GM12878 (cell line): ENCODE measurements around the gene ZMIZ2. TPM values are rescaled to one million over a fixed set of nuclear protein-coding genes. Genes with fewer than 3 reads are reported as not detected.

Source experiments
- ATAC-seq: fragments of 200-7000 bp; cut with Tn5 transposase; 3 replicates; pipeline ENCODE4 v1.9.1; 2020; ENCODE audit warnings: mild to moderate bottlenecking, moderate library complexity
- BruUV-seq: library from RNA; stranded (reverse); fragments of 400-500 nt; replicated peaks from 2 replicates; lab custom pipeline; 2021; lab: Mats Ljungman, UMichigan
- CTCF ChIA-PET: fragments of 300-600 bp; sonication (Branson Sonifier 250); formaldehyde crosslinking; extraction: SDS; loops from one replicate; lab custom pipeline; 2021; ENCODE audit warnings: inconsistent platforms; lab: Yijun Ruan, JAX
- POLR2A ChIA-PET: fragments of 350-600 bp; formaldehyde crosslinking; extraction: SDS; loops from one replicate; lab custom pipeline; 2021; ENCODE audit warnings: inconsistent platforms; lab: Charles Lee
- RAD21 ChIA-PET: fragments of 300-600 bp; sonication (Branson Sonifier 250); formaldehyde crosslinking; loops from one replicate; lab custom pipeline; 2023; ENCODE audit warnings: antibody characterized with exemption; ENCODE audit not compliant: unreplicated experiment; lab: Charles Lee
- SMC1A ChIA-PET: fragments of 300-600 bp; sonication (Branson Sonifier 250); formaldehyde crosslinking; loops from one replicate; lab custom pipeline; 2023; ENCODE audit not compliant: unreplicated experiment, uncharacterized antibody; lab: Charles Lee
- DNase-seq: peaks from one replicate; pipeline ENCODE4 v3.0.0-alpha.2; 2011; ENCODE audit warnings: low read depth, low spot score
- FAIRE-seq: peaks from 3 replicates; lab custom pipeline; 2011; peaks lifted over from hg19 to GRCh38; lab: Jason Lieb, UNC
- H2AFZ ChIP-seq: 2 replicates; pipeline ENCODE4 v1.6.0; 2011; ENCODE audit warnings: low read depth, low read length, control low read depth; ENCODE audit not compliant: control insufficient read depth
- H3K27ac ChIP-seq: 2 replicates; pipeline ENCODE4 v1.5.1; 2011; ENCODE audit warnings: control low read depth; ENCODE audit not compliant: control insufficient read depth, insufficient read depth
- H3K27me3 ChIP-seq, 2 experiments: replicated peaks in 1 of 2; 2 replicates each; pipeline versions ENCODE4 v1.6.0 to v1.6.1; 2011; ENCODE audit warnings: low read length in 1 of 2; ENCODE audit not compliant: control insufficient read depth in 2 of 2, insufficient read depth in 2 of 2
- H3K36me3 ChIP-seq, 2 experiments: 2 replicates each; pipeline ENCODE4 v1.5.1; 2011; ENCODE audit warnings: low read length in 1 of 2; ENCODE audit not compliant: control insufficient read depth in 2 of 2, insufficient read depth in 2 of 2
- H3K4me1 ChIP-seq: 2 replicates; pipeline ENCODE4 v1.6.1; 2011; ENCODE audit warnings: mild to moderate bottlenecking, low read length, moderate library complexity, mixed read lengths; ENCODE audit not compliant: control insufficient read depth, insufficient read depth
- H3K4me2 ChIP-seq: 2 replicates; pipeline ENCODE4 v1.6.0; 2011; ENCODE audit warnings: control low read depth; ENCODE audit not compliant: control insufficient read depth, insufficient read depth
- H3K4me3 ChIP-seq: fragments of 200-600 bp; sonication (generic); 2 replicates; pipeline ENCODE4 v1.5.1; 2016
- H3K79me2 ChIP-seq: 2 replicates; pipeline ENCODE4 v1.6.0; 2011; ENCODE audit warnings: low read length; ENCODE audit not compliant: control insufficient read depth, insufficient read depth
- H3K9ac ChIP-seq: 2 replicates; pipeline ENCODE4 v1.8.0; 2011; ENCODE audit warnings: low read length, control low read depth, mixed read lengths; ENCODE audit not compliant: control insufficient read depth, insufficient read depth
- H3K9me3 ChIP-seq: replicated peaks from 3 replicates; pipeline ENCODE4 v1.5.1; 2011; ENCODE audit warnings: mild to moderate bottlenecking, low read length; ENCODE audit not compliant: control insufficient read depth, insufficient read depth
- H4K20me1 ChIP-seq: 2 replicates; pipeline ENCODE4 v1.6.0; 2011; ENCODE audit not compliant: control insufficient read depth, insufficient read depth
- CHD1 ChIP-seq: IDR thresholded peaks from 2 replicates; pipeline ENCODE4 v1.6.1; 2012; ENCODE audit warnings: low read depth, low read length, improper control_type of control experiment
- HDAC6 ChIP-seq: fragments of 200-600 bp; sonication (generic); IDR thresholded peaks from one replicate; pipeline ENCODE4 v1.8.0; 2017; ENCODE audit warnings: antibody characterized with exemption; ENCODE audit not compliant: unreplicated experiment
- NRF1 ChIP-seq: conservative IDR thresholded peaks from 2 replicates; pipeline ENCODE4 v1.6.1; 2011; ENCODE audit warnings: mild to moderate bottlenecking, low read depth, low read length, improper control_type of control experiment
- PAX5 ChIP-seq: IDR thresholded peaks from 2 replicates; pipeline ENCODE4 v1.6.1; 2011; ENCODE audit warnings: low read depth, low read length, borderline replicate concordance
- SREBF1 ChIP-seq: IDR thresholded peaks from 2 replicates; pipeline ENCODE4 v1.6.1; 2012; ENCODE audit warnings: mild to moderate bottlenecking, low read length
- ZNF207 ChIP-seq: fragments of 450-650 bp; IDR thresholded peaks from 2 replicates; pipeline ENCODE4 v1.6.1; 2014; ENCODE audit warnings: antibody characterized with exemption, mild to moderate bottlenecking, borderline replicate concordance
- WGBS: methylation state at CpG from one replicate; pipeline ENCODE4 v1.1.6; 2016; ENCODE audit warnings: low lambda C conversion rate; ENCODE audit not compliant: insufficient replicate concordance, insufficient coverage; ENCODE audit errors: missing lambda C conversion rate; 5-methylcytosine and 5-hydroxymethylcytosine counted together
- in situ Hi-C: fragments of 300-500 bp; cut with MboI; formaldehyde crosslinking; loops from 9 replicates; pipeline ENCODE4 v1.14.3; 2018; ENCODE audit warnings: mixed read lengths
- intact Hi-C: fragments of 100-400 bp; cut with micrococcal nuclease; formaldehyde crosslinking; loops from one replicate; pipeline ENCODE4 v1.14.2; 2022; ENCODE audit not compliant: unreplicated experiment
- polyA plus RNA-seq, 11 experiments: library from polyadenylated mRNA; depleted of rRNA in 4 of 11; unstranded in 6 of 11; stranded (reverse) in 5 of 11; fragments of >200 nt; fragmentation: Nextera tagmentation in 4 of 11; fragmentation: Illumina TruSeq in 1 of 11; extraction: Ambion mirVana in 4 of 11; extraction: Trizol in 1 of 11; gene quantifications; 1 replicate in 1 of 11; 2 replicates in 10 of 11; pipeline versions ENCODE4 v1.2.1 to v1.2.3, GENCODE V29; 2011 to 2016; ENCODE audit warnings: inconsistent platforms in 2 of 11, missing spikeins in 2 of 11, low read depth in 1 of 11
- total RNA-seq, 4 experiments: library from RNA; depleted of rRNA in 3 of 4; stranded (reverse); fragments of >200 nt in 3 of 4; fragmentation: Illumina TruSeq in 1 of 4; extraction: Trizol in 1 of 4; gene quantifications; 2 replicates each; pipeline versions ENCODE4 v1.2.1 to v1.2.3, GENCODE V29; 2013 to 2021

ZMIZ2 gene
- total and polyA plus RNA-seq, 10 of the 15 experiments (the other 5 are each of a cell fraction or from before 2014, with no cell fraction given): 0.71 to 158 (median 17.0) TPM

DNA sequence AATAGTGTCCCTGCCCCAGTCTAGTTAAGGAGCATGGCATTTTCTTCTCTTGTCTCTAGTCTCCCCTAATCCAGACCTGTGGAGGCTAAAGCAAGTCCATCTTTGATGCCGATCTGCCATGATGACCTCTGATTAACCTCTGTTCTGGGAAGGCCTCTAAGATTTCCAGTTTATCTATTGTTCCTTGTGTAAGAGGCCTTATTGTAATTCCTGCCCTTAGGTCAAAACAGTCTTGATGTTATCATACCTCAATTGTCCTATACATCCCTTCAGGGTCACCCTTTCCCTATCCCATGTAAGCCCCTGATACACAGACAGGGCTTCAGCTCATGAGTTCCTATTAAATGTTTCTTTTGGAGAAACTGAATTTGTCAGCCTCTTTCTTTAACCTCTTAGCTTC, 4.9 kb upstream of the ZMIZ2 start:
- FAIRE-seq (no peak), DNase-seq (no peak), ATAC-seq (no peak)
- Histone ChIP-seq H3K4me1 (no peaks in the 10 kb centered on the region; the same call in 1 of the 2 replicates), H3K27me3 (no peaks in the 10 kb centered on the region), H2AFZ (no peak overlapping the region), H3K9ac (no peak overlapping the region), H4K20me1 (no peaks in the 10 kb centered on the region), H3K27ac (no peak overlapping the region), H3K4me3 (no peak overlapping the region), H3K36me3 (no peaks in the 10 kb centered on the region), H3K79me2 (peaks cover 2% of the 10 kb centered on the region; the same call in 1 of the 2 replicates), H3K9me3 (no peaks in the 10 kb centered on the region), H3K4me2 (no peak overlapping the region)
- ChIA-PET CTCF (no interaction called here), POLR2A (interaction anchor here (0.5 kb wide), 2 partner anchors 102 to 120 kb away, joined by 3 read pairs; no protein-coding TSS in a partner anchor), RAD21 (no interaction called here), SMC1A (interaction anchor here (1.7 kb wide), 1 partner anchor 137 kb away, joined by 8 read pairs; the partner anchor contains the start of gene OGDH)
- intact Hi-C loops (no loop called here), in situ Hi-C loops (no loop called here)
- 89% methylated on average over 1 of the region's 1 CpG for WGBS
- BruUV-seq: no TSS peak
- TF ChIP-seq CHD1 (no peak), HDAC6 (no peak), NRF1 (no peak), ZNF207 (no peak), PAX5 (no peak), SREBF1 (no peak)
